HG02973 (cell line): Measurements from ENCODE around the gene GAL.

Experiments used
- ATAC-seq: cut with Tn5 transposase; IDR thresholded peaks from one replicate; pipeline ENCODE4 v1.9.1; 2021; ENCODE audit warnings: moderate library complexity; ENCODE audit not compliant: unreplicated experiment

The GAL gene

GRCh38 chr11:68707527-68707926, 23.2 kb downstream of the GAL start:
- no peak for ATAC-seq

- no peak for ATAC-seq
Measured at GRCh38 chr11:68709062-68709461, 24.7 kb downstream of the GAL start.

- ATAC-seq = no peak
Measured at GRCh38 chr11:68710409-68710808, 26.1 kb downstream of the GAL start.

- ATAC-seq = no peak
Measured at GRCh38 chr11:68711114-68711513, 26.8 kb downstream of the GAL start.

GRCh38 chr11:68714060-68714856, 29.9 kb downstream of the GAL start:
- ATAC-seq = no peak

- no peak for ATAC-seq
Measured at GRCh38 chr11:68715456-68716122, 31.2 kb downstream of the GAL start.

GRCh38 chr11:68721075-68721474, 36.7 kb downstream of the GAL start:
- ATAC-seq = no peak

GRCh38 chr11:68722143-68722542, 37.8 kb downstream of the GAL start:
- no peak for ATAC-seq

- ATAC-seq = no peak
Measured at GRCh38 chr11:68724293-68724692, 39.9 kb downstream of the GAL start.

GRCh38 chr11:68727783-68728182, 43.4 kb downstream of the GAL start:
- ATAC-seq = no peak

GRCh38 chr11:68734111-68734510, 49.8 kb downstream of the GAL start:
- ATAC-seq = no peak

GRCh38 chr11:68735125-68735524, 50.8 kb downstream of the GAL start:
- ATAC-seq = no peak

- ATAC-seq = no peak
Measured at GRCh38 chr11:68735646-68736045, 51.3 kb downstream of the GAL start.
